Trophoblast cell (in vitro differentiated cells and primary cell): Measurements from ENCODE around the gene GLTP.

ENCODE experiments used
- DNase-seq, 2 donors: peaks; one replicate each; pipeline ENCODE4 v3.0.0-alpha.2; 2016
- H2AFZ ChIP-seq: 2 replicates; pipeline ENCODE4 v1.6.1; 2013; ENCODE audit warnings: low read length, moderate library complexity, mild to moderate bottlenecking; ENCODE audit not compliant: insufficient read depth, poor library complexity
- H2AK5ac ChIP-seq: 2 replicates; pipeline ENCODE4 v1.6.1; 2013; ENCODE audit warnings: mild to moderate bottlenecking, low read length
- H2BK120ac ChIP-seq: 2 replicates; pipeline ENCODE4 v1.6.1; 2013; ENCODE audit warnings: low read length, mild to moderate bottlenecking, moderate library complexity; ENCODE audit not compliant: insufficient read depth, poor library complexity
- H2BK12ac ChIP-seq: 2 replicates; pipeline ENCODE4 v1.6.1; 2013; ENCODE audit warnings: mild to moderate bottlenecking, low read length, moderate library complexity
- H2BK5ac ChIP-seq: 2 replicates; pipeline ENCODE4 v1.6.1; 2013; ENCODE audit warnings: low read length, low read depth, moderate library complexity, mild to moderate bottlenecking; ENCODE audit not compliant: poor library complexity
- H3K14ac ChIP-seq: 2 replicates; pipeline ENCODE4 v1.6.1; 2013; ENCODE audit warnings: mild to moderate bottlenecking, low read length
- H3K18ac ChIP-seq: 2 replicates; pipeline ENCODE4 v1.6.1; 2013; ENCODE audit warnings: mild to moderate bottlenecking, low read length
- H3K23ac ChIP-seq: 2 replicates; pipeline ENCODE4 v1.6.1; 2013; ENCODE audit warnings: low read length
- H3K27ac ChIP-seq: 2 replicates; pipeline ENCODE4 v1.5.1; 2013; ENCODE audit warnings: low read depth, mild to moderate bottlenecking, inconsistent platforms, low read length, moderate library complexity
- H3K27me3 ChIP-seq: 2 replicates; pipeline ENCODE4 v1.6.1; 2013; ENCODE audit warnings: inconsistent platforms, mild to moderate bottlenecking, low read length, moderate library complexity; ENCODE audit not compliant: insufficient read depth
- H3K36me3 ChIP-seq, 2 experiments: 1 replicate in 1 of 2; 2 replicates in 1 of 2; pipeline ENCODE4 v1.6.1; 2013; ENCODE audit warnings: low read length in 2 of 2, mild to moderate bottlenecking in 2 of 2, moderate library complexity in 1 of 2; ENCODE audit not compliant: insufficient read depth in 2 of 2, control insufficient read depth in 1 of 2
- H3K4ac ChIP-seq: 2 replicates; pipeline ENCODE4 v1.6.1; 2013; ENCODE audit warnings: low read depth, mild to moderate bottlenecking, low read length, moderate library complexity
- H3K4me1 ChIP-seq, 2 experiments: 1 replicate in 1 of 2; 2 replicates in 1 of 2; pipeline ENCODE4 v1.6.1; 2013; ENCODE audit warnings: low read length in 2 of 2, mild to moderate bottlenecking in 2 of 2, moderate library complexity in 1 of 2; ENCODE audit not compliant: insufficient read depth in 2 of 2, control insufficient read depth in 1 of 2
- H3K4me2 ChIP-seq: 2 replicates; pipeline ENCODE4 v1.6.1; 2013; ENCODE audit warnings: inconsistent platforms, mild to moderate bottlenecking, low read length, moderate library complexity
- H3K4me3 ChIP-seq: 2 replicates; pipeline ENCODE4 v1.5.1; 2013; ENCODE audit warnings: mild to moderate bottlenecking, low read depth, low read length, inconsistent platforms
- H3K79me1 ChIP-seq: one replicate; pipeline ENCODE4 v1.6.1; 2013; ENCODE audit warnings: low read length
- H3K79me2 ChIP-seq: 2 replicates; pipeline ENCODE4 v1.6.1; 2013; ENCODE audit warnings: low read length, mild to moderate bottlenecking; ENCODE audit not compliant: control insufficient read depth, insufficient read depth, poor library complexity
- H3K9ac ChIP-seq: 2 replicates; pipeline ENCODE4 v1.6.1; 2013; ENCODE audit warnings: mild to moderate bottlenecking, low read length
- H3K9me3 ChIP-seq: 2 replicates; pipeline ENCODE4 v1.6.1; 2013; ENCODE audit warnings: low read depth, mild to moderate bottlenecking, control low read depth, inconsistent platforms, low read length; ENCODE audit not compliant: insufficient read depth
- H4K12ac ChIP-seq: 2 replicates; pipeline ENCODE4 v1.6.1; 2013; ENCODE audit warnings: low read depth, mild to moderate bottlenecking, low read length, moderate library complexity
- H4K8ac ChIP-seq: 2 replicates; pipeline ENCODE4 v1.6.1; 2013; ENCODE audit warnings: low read depth, mild to moderate bottlenecking, low read length, moderate library complexity
- H4K91ac ChIP-seq: one replicate; pipeline ENCODE4 v1.6.1; 2013; ENCODE audit warnings: low read depth, mild to moderate bottlenecking, low read length, moderate library complexity
- whole genome bisulfite sequencing: extraction: QIAGEN DNeasy Blood & Tissue Kit; methylation state at CpG from one replicate; pipeline ENCODE4 v1.1.7; 2013; ENCODE audit warnings: missing lambda C conversion rate; ENCODE audit not compliant: insufficient read length, insufficient coverage; ENCODE audit errors: extremely low coverage; 5-methylcytosine and 5-hydroxymethylcytosine counted together

GLTP gene

DNA sequence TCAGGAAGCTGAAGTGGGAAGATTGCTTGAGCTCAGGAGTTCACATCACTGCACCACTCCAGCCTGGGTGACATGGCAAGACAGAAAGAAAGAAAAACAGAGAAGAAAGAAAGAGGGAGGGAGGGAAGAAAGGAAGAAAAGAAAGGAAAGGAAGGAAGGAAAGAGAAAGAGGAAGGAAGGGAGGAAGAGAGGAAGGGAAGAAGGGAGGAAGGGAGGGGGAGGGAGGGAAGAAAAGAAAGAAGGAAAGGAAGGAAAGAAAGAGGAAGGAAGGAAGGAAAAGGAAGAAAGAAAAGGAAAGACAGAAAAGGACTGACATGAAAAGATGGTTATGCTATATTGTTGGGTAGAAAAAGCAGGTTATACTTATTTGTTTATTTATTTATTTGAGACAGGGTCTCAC is 3.9 kb downstream of the GLTP start:
- H3K14ac ChIP-seq, result no peak overlapping the region
- no peak overlapping the region for H2BK12ac ChIP-seq
- H2AFZ ChIP-seq, result no peak overlapping the region
- H3K4me3 ChIP-seq, result no peak overlapping the region
- H2BK5ac ChIP-seq, result no peak overlapping the region
- H4K91ac ChIP-seq, result no peak overlapping the region
- no peak overlapping the region for H3K4me2 ChIP-seq
- H3K79me1 ChIP-seq, result peaks cover 5% of the 10 kb centered on the region
- H3K9ac ChIP-seq, result no peak overlapping the region
- H3K18ac ChIP-seq, result no peak overlapping the region
- no peaks in the 10 kb centered on the region for H3K27me3 ChIP-seq
- peaks cover 3% of the 10 kb centered on the region for H3K79me2 ChIP-seq
- no peak overlapping the region for H3K4ac ChIP-seq
- H4K8ac ChIP-seq, result no peak overlapping the region
- no peaks in the 10 kb centered on the region for H3K9me3 ChIP-seq
- H3K4me1 ChIP-seq, result peaks cover 23 to 26% of the 10 kb centered on the region in 2 experiments
- H2AK5ac ChIP-seq, result no peak overlapping the region
- H3K36me3 ChIP-seq, result no peaks in the 10 kb centered on the region
- H2BK120ac ChIP-seq, result no peak overlapping the region
- no peak for DNase-seq
- no peak overlapping the region for H4K12ac ChIP-seq
- H3K23ac ChIP-seq, result no peak overlapping the region
- H3K27ac ChIP-seq, result no peak overlapping the region

DNA sequence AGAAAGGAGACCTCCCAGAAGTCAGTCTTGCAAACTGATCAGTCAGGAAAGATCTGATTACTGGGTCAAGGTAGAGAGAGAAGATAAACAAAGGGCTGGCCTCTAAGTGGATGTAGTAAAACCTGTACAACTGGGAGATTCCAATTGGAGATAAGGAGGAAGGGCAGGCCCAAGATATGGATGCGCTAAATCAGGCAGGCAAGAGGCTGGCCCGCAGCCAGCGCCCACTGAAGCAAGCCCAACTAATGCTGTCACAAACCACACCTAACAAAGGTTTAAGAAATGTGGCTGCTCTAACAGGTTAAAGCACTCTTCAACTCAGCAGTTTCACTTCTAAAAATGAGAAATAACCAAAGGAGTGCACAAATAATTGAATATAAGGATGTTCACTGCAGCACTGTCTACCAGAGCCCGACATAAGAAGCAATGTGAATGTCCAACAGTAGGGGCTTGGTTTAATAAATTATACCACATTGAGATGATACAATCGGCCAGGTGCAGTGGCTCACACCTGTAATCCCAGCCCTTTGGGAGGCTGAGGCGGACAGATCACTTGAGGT is 4.7 kb downstream of the GLTP start:
- H3K27ac ChIP-seq, result no peak overlapping the region
- no peak overlapping the region for H2AFZ ChIP-seq
- no CpG with 5 or more reads among the region's 6 CpGs for WGBS
- peaks cover 3% of the 10 kb centered on the region for H3K79me2 ChIP-seq
- no peak overlapping the region for H3K23ac ChIP-seq
- no peak overlapping the region for H3K9ac ChIP-seq
- no peak overlapping the region for H4K8ac ChIP-seq
- no peaks in the 10 kb centered on the region for H3K27me3 ChIP-seq
- no peak overlapping the region for H2BK5ac ChIP-seq
- H4K12ac ChIP-seq, result no peak overlapping the region
- H3K14ac ChIP-seq, result no peak overlapping the region
- no peak overlapping the region for H2AK5ac ChIP-seq
- DNase-seq, result peak; percentile 73 to 90
- no peaks in the 10 kb centered on the region for H3K36me3 ChIP-seq
- no peak overlapping the region for H3K18ac ChIP-seq
- peaks cover 7% of the 10 kb centered on the region for H3K79me1 ChIP-seq
- H3K4me1 ChIP-seq, result peaks cover 22% of the 10 kb centered on the region in 2 experiments
- H3K4me3 ChIP-seq, result no peak overlapping the region
- H3K4ac ChIP-seq, result no peak overlapping the region
- no peak overlapping the region for H2BK120ac ChIP-seq
- H3K4me2 ChIP-seq, result no peak overlapping the region
- H4K91ac ChIP-seq, result no peak overlapping the region
- H3K9me3 ChIP-seq, result no peaks in the 10 kb centered on the region
- no peak overlapping the region for H2BK12ac ChIP-seq

DNA sequence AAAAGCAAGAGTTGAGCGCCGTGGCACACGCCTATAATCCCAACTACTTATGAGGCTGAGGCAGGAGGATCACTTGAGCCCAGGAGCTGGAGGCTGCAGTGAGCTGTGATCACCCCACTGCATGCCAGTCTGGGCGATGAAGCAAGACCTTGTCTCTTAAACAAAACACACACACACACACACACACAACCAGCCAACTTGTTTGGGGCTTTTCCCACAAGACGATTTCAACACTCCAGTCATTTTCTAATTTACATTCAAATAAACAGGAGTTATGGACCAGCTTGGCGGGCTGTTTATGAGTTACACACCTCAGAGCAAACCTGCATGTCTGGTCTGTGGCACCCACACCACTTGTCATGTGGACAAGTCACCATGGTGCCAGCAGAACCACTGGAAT is 6.7 kb downstream of the GLTP start:
- Histone ChIP-seq H2AFZ (no peak overlapping the region), H3K27me3 (no peaks in the 10 kb centered on the region), H2BK12ac (no peak overlapping the region), H3K79me2 (no peaks in the 10 kb centered on the region), H4K12ac (no peak overlapping the region), H3K23ac (no peak overlapping the region), H3K9me3 (no peaks in the 10 kb centered on the region), H2BK120ac (no peak overlapping the region), H3K27ac (no peak overlapping the region), H3K14ac (no peak overlapping the region), H4K91ac (no peak overlapping the region), H2BK5ac (no peak overlapping the region), H4K8ac (no peak overlapping the region), H3K18ac (no peak overlapping the region), H3K4me2 (no peak overlapping the region), H3K4me3 (no peak overlapping the region), H3K79me1 (peaks cover 2% of the 10 kb centered on the region), H3K4ac (no peak overlapping the region), H3K9ac (no peak overlapping the region), H3K4me1 (peaks cover 13 to 14% of the 10 kb centered on the region in 2 experiments), H2AK5ac (no peak overlapping the region), H3K36me3 (no peaks in the 10 kb centered on the region)
- peak in 1 of 2 donors; percentile 43 for DNase-seq
- no CpG with 5 or more reads among the region's 6 CpGs for WGBS

DNA sequence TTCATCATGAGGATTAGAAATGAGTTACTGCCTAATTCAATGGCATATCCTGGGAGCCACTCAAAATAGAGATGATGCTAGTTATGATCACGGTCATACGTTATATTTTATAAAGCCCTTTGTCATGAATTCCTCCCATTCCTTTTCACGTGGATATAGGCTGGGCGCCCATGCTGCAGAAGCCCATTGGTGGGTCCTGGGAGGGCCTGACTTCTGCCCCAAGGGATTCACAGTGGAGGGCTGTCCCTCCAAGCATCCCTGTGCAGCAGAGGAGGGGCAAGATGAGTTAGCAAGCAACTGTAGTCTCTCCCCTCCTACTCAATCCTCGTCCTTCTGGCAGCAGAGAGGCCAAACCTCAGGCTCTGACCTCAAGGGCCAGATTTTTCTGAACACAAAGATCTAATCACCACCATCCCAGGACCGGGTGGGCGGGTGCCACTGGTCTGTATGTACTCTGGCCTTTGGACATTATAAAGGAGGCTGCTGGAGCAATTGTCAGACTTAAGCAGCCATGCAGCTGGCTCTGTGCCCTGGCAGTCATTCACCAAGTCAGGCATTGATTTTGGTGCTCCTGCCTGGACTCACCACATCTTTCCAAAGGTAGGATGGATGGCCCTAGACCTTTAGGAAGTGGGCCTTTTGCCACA is 8.6 kb downstream of the GLTP start:
- peaks cover 5% of the 10 kb centered on the region for H3K79me1 ChIP-seq
- no peak overlapping the region for H3K23ac ChIP-seq
- no CpG with 5 or more reads among the region's 7 CpGs for WGBS
- H3K18ac ChIP-seq, result peak overlapping the region; percentile 41
- peak overlapping the region; percentile 53 for H4K91ac ChIP-seq
- H3K4me1 ChIP-seq, result peaks cover 11% of the 10 kb centered on the region in 2 experiments
- H2BK5ac ChIP-seq, result no peak overlapping the region
- H3K27me3 ChIP-seq, result no peaks in the 10 kb centered on the region
- peak in 1 of 2 donors; percentile 47 for DNase-seq
- no peak overlapping the region for H2AFZ ChIP-seq
- H3K27ac ChIP-seq, result no peak overlapping the region
- no peak overlapping the region for H3K14ac ChIP-seq
- no peak overlapping the region for H4K8ac ChIP-seq
- no peak overlapping the region for H2AK5ac ChIP-seq
- peaks cover 2% of the 10 kb centered on the region for H3K79me2 ChIP-seq
- no peak overlapping the region for H3K4ac ChIP-seq
- no peak overlapping the region for H3K4me2 ChIP-seq
- no peaks in the 10 kb centered on the region for H3K36me3 ChIP-seq
- H2BK12ac ChIP-seq, result no peak overlapping the region
- peak overlapping the region; percentile 75 for H2BK120ac ChIP-seq
- H4K12ac ChIP-seq, result no peak overlapping the region
- H3K4me3 ChIP-seq, result no peak overlapping the region
- no peaks in the 10 kb centered on the region for H3K9me3 ChIP-seq
- no peak overlapping the region for H3K9ac ChIP-seq
